HuH-7.5 (cell line): Measurements from ENCODE around the gene ACO2.
"Not testable (repeated sequence)": the region's sequence is repeated elsewhere in the genome, so short reads cannot be mapped to it uniquely, and the experiment has no call there.

Experiments
- DNase-seq: peaks from one replicate; pipeline ENCODE4 v3.0.0; 2011; ENCODE audit warnings: low spot score

Gene ACO2

GRCh38 chr22:41543854-41544670 is 75.1 kb downstream of the ACO2 start, which contains the start of gene POLR3H:
Gene POLR3H, minus strand, starts transcription at chr22:41544470. Its CDS starts 369 bp downstream, at chr22:41544101.
- DNase-seq, result peak; percentile 95

DNA sequence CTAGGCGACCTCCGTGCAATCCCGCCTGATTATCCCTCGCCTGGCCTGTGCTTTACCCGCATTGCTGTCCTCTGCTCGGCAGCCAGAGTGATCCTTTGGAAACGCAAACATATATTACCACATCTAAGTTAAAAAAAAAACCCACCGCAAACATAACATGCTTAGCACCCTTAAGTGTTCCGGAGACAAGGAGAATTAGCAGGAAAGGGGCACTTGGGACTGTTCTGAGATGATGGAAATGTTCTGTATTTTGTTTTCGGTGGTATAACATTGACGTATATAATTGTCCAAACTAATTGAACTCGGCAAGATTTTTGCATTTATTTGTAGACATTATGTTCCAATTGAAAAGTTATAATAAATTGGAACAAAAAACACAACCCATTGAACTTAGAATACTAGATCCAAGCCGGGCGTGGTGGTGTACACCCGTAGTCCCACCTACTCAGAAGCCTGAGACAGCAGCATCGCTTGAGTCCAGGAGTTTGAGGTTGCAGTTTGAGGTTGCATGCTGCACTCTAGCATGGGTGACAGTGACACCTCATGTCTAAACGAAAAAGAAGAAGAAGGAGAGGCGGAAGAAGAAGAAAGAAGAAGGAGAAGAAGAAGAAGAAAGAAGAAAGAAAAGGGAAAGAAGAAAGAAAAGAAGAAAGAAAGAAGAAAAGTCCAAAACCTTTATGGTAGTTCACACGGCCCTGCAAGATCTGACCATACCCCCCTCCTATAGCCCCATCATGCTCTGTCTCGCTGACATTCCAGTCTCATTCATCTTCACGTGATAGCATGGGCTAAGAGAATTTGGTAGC is 76.0 kb downstream of the ACO2 start:
- no peak for DNase-seq

- no peak for DNase-seq
Observed at GRCh38 chr22:41548830-41549211, 79.9 kb downstream of the ACO2 start.

- no peak for DNase-seq
Observed at GRCh38 chr22:41550952-41551491, 82.1 kb downstream of the ACO2 start.

DNA sequence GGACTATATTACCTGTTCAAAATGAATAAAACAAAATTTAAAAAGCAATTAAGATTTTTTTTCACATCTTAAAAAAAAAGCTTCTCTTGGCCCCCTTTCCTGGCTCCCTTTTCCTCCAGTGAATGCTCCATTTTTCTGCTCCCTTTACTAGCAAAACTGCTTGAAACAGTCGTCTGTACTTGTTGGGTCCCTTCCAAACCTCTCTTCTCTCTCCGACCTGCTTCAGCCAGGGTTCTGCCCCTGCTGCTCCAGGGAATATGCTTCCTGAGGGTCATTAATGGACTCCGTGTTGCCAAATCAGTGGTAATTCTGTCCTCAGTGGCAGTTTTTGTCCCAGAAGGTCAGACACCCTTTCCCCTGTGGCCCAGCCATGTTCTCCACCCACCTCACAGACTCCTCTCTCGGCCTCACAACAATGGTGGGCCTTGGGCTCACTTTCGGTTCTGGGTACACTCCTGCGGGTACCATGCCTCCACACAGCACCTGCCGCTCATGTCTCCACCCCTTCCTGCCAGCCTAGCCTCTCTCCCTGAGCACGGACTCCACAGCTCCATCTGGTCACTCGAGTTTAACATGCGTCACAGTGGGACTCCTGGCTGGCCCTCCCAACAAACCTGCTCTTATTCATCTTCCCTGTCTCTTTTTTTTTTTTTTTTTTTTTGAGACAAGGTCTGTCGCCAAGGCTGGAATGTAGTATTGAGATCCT is 83.1 kb downstream of the ACO2 start:
- no peak for DNase-seq

DNA sequence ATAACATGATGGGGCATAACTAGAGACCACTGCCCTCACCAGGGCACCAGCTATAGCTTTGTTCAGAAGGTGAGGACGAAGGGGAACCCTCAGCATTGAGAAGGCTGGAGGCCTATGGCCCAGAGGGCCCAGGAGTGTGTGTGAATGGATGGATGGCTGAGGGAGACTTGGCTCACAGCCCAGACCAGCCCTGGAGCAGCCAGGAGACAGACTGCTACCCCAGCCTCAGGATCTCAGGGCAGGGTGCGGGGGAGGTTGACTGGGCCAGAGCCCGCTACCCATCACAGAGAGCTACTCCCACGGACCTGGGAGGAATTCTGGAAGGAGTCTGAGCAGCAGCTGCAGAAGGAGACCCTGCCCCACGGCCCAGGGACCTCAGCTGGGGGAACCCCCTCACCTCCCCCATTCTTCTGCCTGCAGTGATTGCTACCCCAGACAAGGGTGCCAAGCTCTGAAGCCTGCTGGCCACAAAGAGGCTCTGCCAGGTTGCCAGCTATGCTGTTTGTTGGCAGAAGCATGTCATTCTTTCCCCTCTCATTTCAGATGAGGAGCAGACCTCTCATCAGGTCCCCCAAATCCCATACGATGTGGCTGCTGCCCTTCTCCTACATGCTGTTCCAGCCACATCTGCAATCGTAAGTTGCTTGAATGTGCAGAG is 86.5 kb downstream of the ACO2 start:
- DNase-seq, result no peak

DNA sequence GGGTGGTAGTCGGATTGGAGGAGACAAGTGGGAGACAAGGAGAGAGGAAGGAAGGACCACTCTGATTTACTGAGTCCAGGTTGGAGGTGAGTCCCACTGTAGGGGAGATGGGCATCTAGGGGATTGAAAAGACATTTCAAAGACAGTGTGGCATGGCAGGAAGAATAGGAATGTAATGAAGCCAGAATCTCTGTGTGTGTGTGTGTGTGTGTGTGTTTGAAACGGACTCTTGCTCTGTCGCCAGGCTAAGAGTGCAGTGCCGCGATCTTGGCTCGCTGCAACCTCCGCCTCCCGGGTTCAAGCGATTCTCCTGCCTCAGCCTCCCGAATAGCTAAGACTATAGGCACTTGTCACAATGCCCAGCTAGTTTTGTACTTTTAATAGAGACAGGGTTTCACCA is 87.6 kb downstream of the ACO2 start:
- no peak for DNase-seq

DNA sequence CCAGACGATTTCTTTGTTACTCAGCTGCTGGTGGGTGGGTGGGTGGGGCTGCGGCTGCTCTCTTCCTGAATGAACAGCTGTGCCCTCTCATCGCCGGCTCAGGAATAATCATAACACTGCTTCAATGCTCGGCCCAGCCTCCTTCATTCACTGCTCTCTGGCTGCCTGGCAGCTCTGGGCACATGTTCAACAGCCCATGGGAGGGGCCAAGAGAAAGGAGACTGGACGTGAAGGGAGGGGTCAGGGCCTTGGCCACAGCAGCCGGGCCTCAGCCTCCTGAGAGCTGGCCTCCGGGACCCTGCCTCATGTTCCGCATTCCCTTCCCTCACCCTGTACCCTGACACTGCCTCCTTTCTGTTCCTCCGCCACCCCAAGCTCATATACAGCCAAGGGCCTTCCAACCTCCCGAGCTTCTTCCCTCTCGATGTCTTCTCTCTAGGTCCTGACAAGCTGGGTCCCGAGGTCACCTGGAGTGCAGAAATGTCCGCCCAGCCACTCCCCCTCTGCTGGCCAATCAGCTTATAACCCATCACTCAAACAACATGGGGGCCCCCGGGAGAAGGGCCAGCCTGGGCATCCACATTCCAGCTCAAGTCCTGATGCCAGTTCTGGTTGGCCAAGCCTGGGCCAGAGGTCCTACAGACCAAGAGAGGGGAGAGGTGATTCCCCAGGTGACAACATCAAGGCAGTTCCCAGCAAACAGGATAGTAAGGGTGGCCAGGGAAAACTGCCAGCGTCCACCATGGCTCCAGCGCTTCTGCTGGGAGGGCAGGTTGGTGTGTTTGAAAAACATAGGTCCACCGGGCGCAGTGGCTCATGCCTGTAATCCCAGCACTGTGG is 88.7 kb downstream of the ACO2 start:
- no peak for DNase-seq

DNA sequence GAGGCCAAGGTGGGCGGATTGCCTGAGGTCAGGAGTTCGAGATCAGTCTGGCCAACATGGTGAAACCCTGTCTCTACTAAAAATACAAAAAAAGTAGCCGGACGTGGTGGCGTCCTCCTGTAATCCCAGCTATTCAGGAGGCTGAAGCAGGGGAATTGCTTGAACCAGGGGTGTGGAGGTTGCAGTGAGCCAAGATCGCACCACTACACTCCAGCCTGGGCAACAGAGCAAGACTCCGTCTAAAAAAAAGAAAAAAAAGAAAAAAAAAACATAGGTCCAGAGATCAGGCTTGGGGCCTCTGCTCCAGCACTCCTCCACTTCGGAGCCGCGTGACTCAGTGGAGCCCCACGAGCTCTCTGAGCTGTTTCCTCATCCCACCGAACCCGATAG is 89.3 kb downstream of the ACO2 start:
- DNase-seq, result not testable (repeated sequence)

GRCh38 chr22:41560095-41560471 is 91.2 kb downstream of the ACO2 start:
- no peak for DNase-seq

- DNase-seq, result no peak
Observed at GRCh38 chr22:41561335-41561734, 92.4 kb downstream of the ACO2 start.

DNA sequence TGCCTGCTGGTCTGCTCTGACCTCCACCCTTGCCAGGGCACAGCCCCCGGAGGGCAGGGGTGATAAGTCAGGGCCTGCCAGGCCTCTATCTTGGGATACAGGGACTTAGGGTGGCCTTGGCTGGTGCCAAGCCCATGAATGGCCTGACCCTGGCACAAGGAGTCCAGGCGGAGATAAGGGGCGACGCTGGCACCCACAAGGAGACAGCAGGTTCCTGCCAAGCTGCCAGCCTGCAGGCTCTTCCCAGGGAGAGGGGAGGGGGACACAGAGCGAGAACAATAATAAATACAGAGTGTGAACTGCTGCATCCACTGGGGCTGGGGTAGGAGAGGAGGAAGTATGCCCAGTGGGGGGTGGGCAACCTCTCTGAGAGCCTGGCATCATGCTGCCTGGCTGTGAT is 92.9 kb downstream of the ACO2 start:
- no peak for DNase-seq

- no peak for DNase-seq
Observed at GRCh38 chr22:41562461-41562860, 93.5 kb downstream of the ACO2 start.

DNA sequence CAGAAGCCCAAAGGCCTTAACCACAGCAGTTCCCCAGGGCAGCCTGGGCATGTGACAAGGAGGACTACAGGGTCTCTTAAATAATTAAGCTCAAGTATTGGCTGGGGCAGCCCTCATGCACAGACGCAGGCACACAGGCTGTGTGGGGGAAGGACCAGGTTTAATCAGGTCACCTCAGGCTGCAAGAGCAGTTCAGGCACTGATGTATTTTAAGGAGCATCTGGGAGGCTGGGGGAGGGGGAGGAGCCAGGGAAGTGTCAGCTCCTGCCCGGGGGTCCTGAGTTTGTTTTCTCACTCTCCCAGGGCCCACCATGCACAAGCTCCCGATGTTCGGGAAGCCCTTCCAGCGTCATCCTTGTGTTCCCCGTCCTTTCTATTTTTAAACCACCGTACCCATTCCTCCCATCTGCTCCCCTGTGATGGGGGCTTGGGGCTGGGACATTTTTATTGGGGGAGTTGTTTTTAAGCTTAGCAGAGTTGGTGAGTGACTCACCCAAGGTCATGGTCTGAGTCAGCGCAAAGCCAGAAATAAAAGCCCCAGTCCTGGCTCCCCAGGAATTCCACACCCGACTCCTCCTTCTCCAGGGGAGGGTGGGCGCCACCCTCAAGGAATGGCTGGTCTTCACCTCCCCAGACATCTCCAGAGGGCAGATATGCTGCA is 94.3 kb downstream of the ACO2 start:
- DNase-seq, result no peak

DNA sequence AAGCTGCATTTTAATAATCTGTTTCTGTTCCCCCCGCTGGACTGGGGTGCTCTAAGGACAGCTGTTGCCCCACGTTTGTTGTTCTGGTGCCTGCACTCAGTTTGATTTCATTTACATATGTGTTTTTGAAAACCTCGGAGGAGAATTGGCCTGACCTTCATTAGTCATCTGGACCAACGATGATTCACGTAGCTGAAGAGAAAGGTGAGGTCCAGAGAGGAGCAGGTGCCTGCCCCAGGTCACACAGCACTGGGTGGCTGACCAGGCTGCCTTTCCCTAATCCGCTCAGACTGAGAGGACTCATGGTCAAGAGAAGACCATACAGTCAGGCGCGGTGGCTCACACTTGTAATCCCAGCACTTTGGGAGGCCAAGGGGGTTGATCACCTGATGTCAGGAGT is 95.6 kb downstream of the ACO2 start:
- no peak for DNase-seq

DNA sequence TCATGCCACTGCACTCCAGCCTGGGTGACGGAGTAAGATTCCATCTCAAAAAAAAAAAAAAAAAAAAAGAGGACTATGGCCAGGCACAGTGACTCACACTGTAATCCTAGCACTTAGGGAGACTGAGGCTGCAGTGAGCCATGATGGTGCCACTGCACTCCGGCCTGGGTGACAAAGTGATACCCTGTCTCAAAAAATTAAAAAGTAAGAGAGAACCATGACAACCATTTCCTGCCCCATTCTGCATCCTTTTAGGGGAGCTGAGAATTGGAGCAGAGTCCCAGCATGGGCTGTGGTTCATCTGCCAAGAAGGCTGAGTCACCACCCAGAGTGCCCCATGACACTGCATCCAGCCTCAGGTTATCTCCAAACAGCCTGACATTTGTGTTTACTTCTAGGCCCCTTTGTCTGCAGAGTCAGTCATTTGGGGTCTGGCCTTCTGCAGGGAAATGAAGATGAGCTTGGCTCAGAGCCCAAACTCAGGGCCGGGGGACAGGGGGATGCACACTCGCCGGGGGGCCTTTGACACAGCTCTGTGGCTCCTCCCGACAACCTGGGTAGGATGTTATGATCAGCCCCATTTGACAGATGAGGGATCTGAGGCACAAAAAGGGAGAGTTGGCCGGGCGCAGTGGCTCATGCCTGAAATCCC is 96.6 kb downstream of the ACO2 start:
- DNase-seq, result no peak

DNA sequence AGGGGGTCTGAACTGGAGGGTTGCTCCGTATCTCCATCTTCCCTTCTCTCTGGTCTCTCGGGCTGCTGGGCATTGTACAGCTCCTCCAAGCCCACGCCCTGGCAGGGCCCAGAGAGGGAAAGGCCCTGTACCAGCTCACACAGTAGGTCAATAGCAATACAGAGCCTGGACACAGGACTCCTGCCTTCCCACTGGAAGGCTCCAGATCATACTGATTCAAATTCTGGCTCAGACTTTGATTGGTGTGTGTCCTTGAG is 98.5 kb downstream of the ACO2 start:
- DNase-seq, result no peak

GRCh38 chr22:41568811-41569210 is 99.9 kb downstream of the ACO2 start:
- no peak for DNase-seq

DNA sequence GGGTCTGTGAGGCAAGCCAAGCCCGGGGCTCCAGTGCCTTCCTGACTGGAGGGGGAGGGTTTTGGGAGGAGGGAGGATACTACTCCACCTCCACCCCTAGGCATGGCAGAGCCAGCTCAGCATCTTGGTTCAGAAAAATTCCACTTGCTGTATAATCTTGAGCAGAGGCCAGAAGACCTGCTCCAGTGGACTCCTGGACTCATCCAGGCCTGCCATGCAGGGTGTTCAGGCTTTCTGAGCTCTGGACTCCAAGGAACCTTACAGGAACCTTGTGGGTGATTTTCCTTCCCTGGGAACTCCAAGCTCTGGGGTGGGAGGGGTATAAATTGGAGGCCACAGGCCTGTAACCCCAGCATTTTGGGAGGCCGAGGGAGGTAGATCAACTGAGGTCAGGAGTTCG is 101.3 kb downstream of the ACO2 start:
- no peak for DNase-seq

GRCh38 chr22:41571786-41572185 is 102.9 kb downstream of the ACO2 start:
- no peak for DNase-seq
